ENCODE measurements around the gene CDPF1. TPM values are rescaled to one million over a fixed set of nuclear protein-coding genes. Genes with fewer than 3 reads are reported as not detected.
"Not testable (repeated sequence)": the region's sequence is repeated elsewhere in the genome, so short reads cannot be mapped to it uniquely, and the experiment has no call there.

CDPF1 gene
- total RNA-seq, 2 donors from 2014 or later, result 9.7 to 11.9 TPM

- Histone ChIP-seq H3K27me3 (no peaks in the 10 kb centered on the region), H3K9me3 (no peaks in the 10 kb centered on the region), H3K27ac (peak overlapping the region; percentile 39 to 40), H3K4me3 (no peak overlapping the region), H3K4me1 (peaks cover 0 to 16% of the 10 kb centered on the region in 2 donors), H3K36me3 (peaks cover 29% of the 10 kb centered on the region)
- no peak for TF ChIP-seq CTCF (IDR thresholded peaks at IDR 0.05)
- no peak for DNase-seq (ENCODE audit: low spot score)
Observed at GRCh38 chr22:46201059-46201757, 48.9 kb downstream of the CDPF1 start.

- H3K4me3 ChIP-seq; H3K27me3 ChIP-seq; H3K27ac ChIP-seq; DNase-seq (ENCODE audit: low spot score); H3K9me3 ChIP-seq: not testable (repeated sequence)
- peaks cover 0 to 28% of the 10 kb centered on the region in 2 donors for H3K4me1 ChIP-seq
- H3K36me3 ChIP-seq, result peaks cover 23% of the 10 kb centered on the region
Observed at GRCh38 chr22:46198806-46199205, 51.3 kb downstream of the CDPF1 start.

- no peak overlapping the region for H3K27ac ChIP-seq
- peaks cover 0 to 30% of the 10 kb centered on the region in 2 donors for H3K4me1 ChIP-seq
Observed at GRCh38 chr22:46198274-46198673, 51.8 kb downstream of the CDPF1 start.

GRCh38 chr22:46196278-46196677, 53.8 kb downstream of the CDPF1 start:
- peak; percentile 67 for DNase-seq (ENCODE audit: low spot score)
- no peaks in the 10 kb centered on the region for H3K27me3 ChIP-seq
- TF ChIP-seq CTCF (IDR thresholded peaks at IDR 0.05), result no peak
- no peaks in the 10 kb centered on the region for H3K9me3 ChIP-seq
- H3K27ac ChIP-seq, result peak overlapping the region; percentile 68 to 85
- H3K36me3 ChIP-seq, result peaks cover 23% of the 10 kb centered on the region
- H3K4me3 ChIP-seq, result no peak overlapping the region
- peaks cover 0 to 23% of the 10 kb centered on the region in 2 donors for H3K4me1 ChIP-seq

More at GRCh38 chr22:46198274-46198673, 51.8 kb downstream of the CDPF1 start:
- H3K27me3 ChIP-seq, result no peaks in the 10 kb centered on the region
- H3K4me3 ChIP-seq, result no peak overlapping the region
- DNase-seq (ENCODE audit: low spot score), result peak; percentile 61
- peaks cover 23% of the 10 kb centered on the region for H3K36me3 ChIP-seq
- H3K9me3 ChIP-seq, result no peaks in the 10 kb centered on the region
- TF ChIP-seq CTCF (IDR thresholded peaks at IDR 0.05), result no peak

GRCh38 chr22:46195487-46196165, 54.5 kb downstream of the CDPF1 start:
- DNase-seq (ENCODE audit: low spot score), result no peak
- no peak overlapping the region for H3K4me3 ChIP-seq
- H3K4me1 ChIP-seq, result peaks cover 0 to 20% of the 10 kb centered on the region in 2 donors
- no peak for TF ChIP-seq CTCF (IDR thresholded peaks at IDR 0.05)
- peaks cover 23% of the 10 kb centered on the region for H3K36me3 ChIP-seq
- no peaks in the 10 kb centered on the region for H3K9me3 ChIP-seq
- H3K27ac ChIP-seq, result peak overlapping the region; percentile 68 to 85
- no peaks in the 10 kb centered on the region for H3K27me3 ChIP-seq

Other genes starting within 250 kb of the CDPF1 start
- gene PPARA, start 99.8 kb downstream of the CDPF1 start, total RNA-seq, result 10 to 100 TPM; 48.4 to 67.1 TPM
- under 1 TPM; 0.04 to 0.07 TPM for gene PKDREJ, start 13.1 kb upstream of the CDPF1 start, total RNA-seq
- gene TTC38, start 17.7 kb upstream of the CDPF1 start, total RNA-seq, result 10 to 100 TPM; 22.6 to 41.7 TPM
- under 1 TPM; 0.16 to 0.63 TPM for gene GTSE1, start 46.6 kb upstream of the CDPF1 start, total RNA-seq
- 10 to 100 TPM; 22.2 to 22.4 TPM for gene TRMU, start 85.4 kb upstream of the CDPF1 start, total RNA-seq